Mononuclear cell (primary cell): ENCODE results near the gene POU2F2. TPM values are rescaled to one million over a fixed set of nuclear protein-coding genes. Genes with fewer than 3 reads are reported as not detected.

Experiments used
- H3K27me3 ChIP-seq: 2 replicates; pipeline ENCODE4 v1.6.0; 2011; ENCODE audit warnings: low read length, control low read depth; ENCODE audit not compliant: insufficient read depth
- H3K4me1 ChIP-seq: 2 replicates; pipeline ENCODE4 v1.5.1; 2011; ENCODE audit warnings: mild to moderate bottlenecking, low read length, control low read depth; ENCODE audit not compliant: insufficient read depth
- H3K4me3 ChIP-seq: 2 replicates; pipeline ENCODE4 v1.5.1; 2011; ENCODE audit warnings: mild to moderate bottlenecking, low read length, moderate library complexity
- H3K9me3 ChIP-seq: 2 replicates; pipeline ENCODE4 v1.5.1; 2011; ENCODE audit warnings: low read depth, mild to moderate bottlenecking, control low read depth, low read length
- total RNA-seq: library from RNA; depleted of rRNA; stranded (reverse); fragments of >200 nt; gene quantifications from one replicate; pipeline ENCODE4 v1.2.3, GENCODE V29; 2012

The POU2F2 gene
- total RNA-seq, 1 donor: 8.3 TPM

DNA sequence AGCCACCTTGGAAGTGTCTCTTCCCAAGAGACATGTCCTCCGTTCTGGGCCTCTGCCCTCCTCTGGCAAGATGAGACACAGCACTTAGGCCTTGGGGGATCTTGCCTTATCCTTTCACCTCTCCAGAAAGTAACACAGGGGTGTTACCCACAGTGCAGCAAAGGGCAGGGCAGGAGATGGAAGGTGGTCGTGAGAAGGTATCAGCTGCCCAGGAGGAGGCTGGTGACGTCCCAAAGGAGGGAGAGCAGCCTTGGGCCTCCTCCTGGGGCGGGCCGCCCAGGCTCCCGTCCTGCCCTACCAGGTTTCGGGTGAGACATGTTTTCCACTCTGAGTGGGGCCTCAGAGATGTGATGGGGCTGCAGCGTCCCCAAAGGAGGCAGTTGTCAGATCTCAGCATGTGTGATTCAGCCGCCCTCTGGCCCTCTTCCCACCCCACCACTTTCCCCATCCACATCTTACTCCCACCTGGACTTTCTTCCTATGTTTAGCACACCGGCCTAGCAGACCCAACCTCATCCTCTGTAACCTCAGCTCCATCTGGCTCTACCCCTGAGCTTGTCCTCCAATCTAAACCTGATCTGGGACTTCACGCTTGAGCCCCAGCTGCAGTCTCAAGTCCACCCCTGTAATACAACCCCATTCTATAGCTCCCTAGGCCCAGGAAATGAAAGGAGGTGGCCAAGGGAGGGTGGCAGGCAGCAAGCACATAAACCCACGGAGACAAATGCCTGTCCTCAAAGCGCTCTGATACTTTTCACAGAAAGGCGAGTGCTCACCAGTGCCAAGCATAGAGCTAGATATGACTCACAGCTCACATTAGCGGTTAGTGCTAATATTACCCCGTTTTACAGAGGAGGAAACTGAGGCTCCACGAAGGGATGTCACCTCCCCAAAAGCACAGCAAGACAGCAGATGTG lies 9.3 kb downstream of the POU2F2 start:
- Histone ChIP-seq H3K4me1 (peaks cover 88% of the 10 kb centered on the region), H3K4me3 (peak overlapping the region; percentile 15), H3K9me3 (no peaks in the 10 kb centered on the region), H3K27me3 (no peaks in the 10 kb centered on the region)

DNA sequence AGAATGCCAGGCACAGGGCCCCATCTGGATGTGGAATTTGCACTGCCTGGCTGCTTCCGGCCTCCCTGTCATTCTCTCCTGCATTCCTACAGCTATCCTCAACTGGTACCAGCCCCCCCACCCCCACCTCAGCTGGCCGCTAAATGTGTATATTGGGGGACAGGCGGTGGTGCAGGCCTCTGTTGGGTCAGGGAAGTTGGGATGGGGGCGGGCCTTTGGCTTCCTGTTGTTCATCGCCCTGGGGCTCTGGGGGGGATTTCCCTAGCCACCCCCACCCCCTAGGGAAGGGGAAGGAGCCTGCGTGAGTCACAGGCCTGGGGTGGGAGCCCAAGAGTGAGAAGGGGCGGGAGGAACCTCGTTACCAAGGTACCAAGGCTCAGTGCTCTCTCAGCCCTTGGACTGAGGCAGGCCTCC lies 10.6 kb downstream of the POU2F2 start:
- Histone ChIP-seq H3K27me3 (no peaks in the 10 kb centered on the region), H3K4me3 (peak overlapping the region; percentile 15)

GRCh38 chr19:42121036-42121621 lies 11.1 kb downstream of the POU2F2 start:
- no peak overlapping the region for H3K4me3 ChIP-seq
- H3K27me3 ChIP-seq: no peaks in the 10 kb centered on the region
- H3K9me3 ChIP-seq: no peaks in the 10 kb centered on the region
- peaks cover 72% of the 10 kb centered on the region for H3K4me1 ChIP-seq

More for the DNA sequence above, 10.6 kb downstream of the POU2F2 start:
- Histone ChIP-seq H3K4me1 (peaks cover 75% of the 10 kb centered on the region), H3K9me3 (no peaks in the 10 kb centered on the region)

- peaks cover 70% of the 10 kb centered on the region for H3K4me1 ChIP-seq
- no peak overlapping the region for H3K4me3 ChIP-seq
- H3K27me3 ChIP-seq: no peaks in the 10 kb centered on the region
- H3K9me3 ChIP-seq: no peaks in the 10 kb centered on the region
These were observed 11.8 kb downstream of the POU2F2 start for GRCh38 chr19:42120276-42120980.

- Histone ChIP-seq H3K27me3 (no peaks in the 10 kb centered on the region), H3K9me3 (no peaks in the 10 kb centered on the region), H3K4me1 (peaks cover 46% of the 10 kb centered on the region), H3K4me3 (no peak overlapping the region)
These were observed 15.2 kb downstream of the POU2F2 start for GRCh38 chr19:42117076-42117475.

GRCh38 chr19:42116308-42117075 lies 15.8 kb downstream of the POU2F2 start:
- H3K9me3 ChIP-seq: no peaks in the 10 kb centered on the region
- H3K4me1 ChIP-seq: peaks cover 40% of the 10 kb centered on the region
- no peaks in the 10 kb centered on the region for H3K27me3 ChIP-seq
- no peak overlapping the region for H3K4me3 ChIP-seq

DNA sequence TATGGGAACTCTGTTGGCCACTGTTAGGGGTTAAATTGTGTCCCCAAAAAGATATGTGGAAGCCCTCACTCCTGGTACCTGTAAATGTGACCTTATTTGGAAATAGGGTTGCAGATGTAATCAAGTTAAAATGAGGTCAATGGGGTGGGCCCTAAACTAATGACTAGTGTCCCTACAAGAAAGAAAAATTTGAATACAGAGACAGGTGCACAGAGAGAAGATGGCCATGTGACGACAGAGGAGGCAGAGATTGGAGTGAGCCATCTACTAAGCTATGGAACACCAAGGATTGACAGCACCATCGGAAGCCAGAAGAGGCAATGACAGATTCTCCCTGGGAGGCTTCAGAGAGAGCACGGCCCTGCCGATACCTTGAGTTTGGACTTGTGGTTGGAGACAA lies 16.5 kb downstream of the POU2F2 start:
- no peak overlapping the region for H3K4me3 ChIP-seq
- no peaks in the 10 kb centered on the region for H3K9me3 ChIP-seq
- peaks cover 32% of the 10 kb centered on the region for H3K4me1 ChIP-seq
- no peaks in the 10 kb centered on the region for H3K27me3 ChIP-seq

- peaks cover 27% of the 10 kb centered on the region for H3K4me1 ChIP-seq
- H3K9me3 ChIP-seq: no peaks in the 10 kb centered on the region
- no peak overlapping the region for H3K4me3 ChIP-seq
- H3K27me3 ChIP-seq: no peaks in the 10 kb centered on the region
These were observed 17.0 kb downstream of the POU2F2 start for GRCh38 chr19:42115219-42115618.

DNA sequence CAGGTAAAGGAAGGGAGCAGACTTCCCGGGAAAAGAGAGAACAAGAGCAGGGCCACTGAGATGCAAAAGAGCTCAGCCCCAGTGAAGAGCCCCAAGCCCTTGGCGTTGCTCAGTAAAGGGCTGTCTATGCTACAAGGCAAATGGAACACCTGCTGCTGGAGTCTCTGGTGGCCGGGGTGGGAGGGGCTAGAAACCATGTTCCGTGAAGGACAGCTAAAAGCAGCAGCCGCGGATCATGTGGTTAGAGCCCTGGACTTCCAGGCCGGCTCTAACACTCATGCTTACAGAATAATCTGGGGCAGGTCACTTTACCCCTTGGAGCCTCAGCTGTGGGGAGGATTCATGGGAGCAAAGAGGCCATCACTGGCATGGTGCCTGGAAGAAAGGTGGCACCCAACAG lies 17.8 kb downstream of the POU2F2 start:
- no peaks in the 10 kb centered on the region for H3K9me3 ChIP-seq
- H3K4me3 ChIP-seq: no peak overlapping the region
- peaks cover 30% of the 10 kb centered on the region for H3K4me1 ChIP-seq
- no peaks in the 10 kb centered on the region for H3K27me3 ChIP-seq

GRCh38 chr19:42113641-42114348 lies 18.5 kb downstream of the POU2F2 start:
- no peak overlapping the region for H3K4me3 ChIP-seq
- H3K4me1 ChIP-seq: peaks cover 36% of the 10 kb centered on the region
- no peaks in the 10 kb centered on the region for H3K9me3 ChIP-seq
- no peaks in the 10 kb centered on the region for H3K27me3 ChIP-seq

- H3K4me3 ChIP-seq: no peak overlapping the region
- peaks cover 31% of the 10 kb centered on the region for H3K4me1 ChIP-seq
- H3K9me3 ChIP-seq: no peaks in the 10 kb centered on the region
- H3K27me3 ChIP-seq: no peaks in the 10 kb centered on the region
These were observed 20.4 kb downstream of the POU2F2 start for GRCh38 chr19:42111811-42112210.

DNA sequence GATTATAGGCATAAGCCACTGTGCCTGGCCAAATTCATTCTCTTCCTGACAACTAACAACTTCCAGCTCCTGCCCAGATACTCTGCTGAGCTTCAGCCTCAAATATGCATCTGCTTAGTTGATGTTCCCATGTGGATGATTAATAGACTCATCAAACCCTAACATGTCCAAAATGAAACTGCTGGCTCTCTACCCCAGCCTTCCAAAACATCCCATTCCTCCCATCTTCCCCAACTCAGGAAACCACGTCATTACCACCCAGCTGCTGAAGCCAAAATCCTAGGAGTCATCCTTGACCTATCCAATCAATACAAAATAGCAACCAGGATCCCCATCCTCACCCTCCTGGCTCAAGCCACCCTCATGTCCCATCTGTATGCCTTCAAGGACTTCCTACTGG lies 20.9 kb downstream of the POU2F2 start:
- no peaks in the 10 kb centered on the region for H3K9me3 ChIP-seq
- H3K27me3 ChIP-seq: no peaks in the 10 kb centered on the region
- peaks cover 29% of the 10 kb centered on the region for H3K4me1 ChIP-seq
- no peak overlapping the region for H3K4me3 ChIP-seq

DNA sequence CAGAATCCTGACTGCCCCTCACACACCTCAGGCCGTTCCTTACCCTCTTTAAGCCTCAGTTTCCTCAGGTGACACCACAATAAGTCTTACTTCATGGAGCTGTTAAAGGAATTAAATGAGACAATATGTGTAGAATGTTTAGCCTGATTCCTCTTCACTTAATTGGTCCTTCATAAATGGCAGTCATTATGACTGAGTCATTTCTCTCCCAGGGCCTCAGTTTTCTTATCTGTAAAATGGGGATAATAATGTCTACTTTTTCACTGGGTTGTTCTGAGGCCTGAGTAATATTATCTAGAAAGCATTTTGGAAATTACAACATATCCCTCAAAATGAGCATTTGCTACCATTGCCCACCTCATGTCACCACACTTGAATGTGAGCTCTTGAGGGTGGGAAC lies 21.6 kb downstream of the POU2F2 start:
- Histone ChIP-seq H3K27me3 (no peaks in the 10 kb centered on the region), H3K9me3 (no peaks in the 10 kb centered on the region), H3K4me3 (no peak overlapping the region), H3K4me1 (peaks cover 23% of the 10 kb centered on the region)

- Histone ChIP-seq H3K4me1 (peaks cover 19% of the 10 kb centered on the region), H3K9me3 (no peaks in the 10 kb centered on the region), H3K27me3 (no peaks in the 10 kb centered on the region), H3K4me3 (no peak overlapping the region)
These were observed 22.4 kb downstream of the POU2F2 start for GRCh38 chr19:42109896-42110295.
